GM19099 (cell line): ENCODE data around the gene PRDX5.

Experiments
- POLR2A ChIP-seq: IDR thresholded peaks from 3 replicates; pipeline ENCODE4 v1.6.1; 2011; ENCODE audit warnings: low read depth; ENCODE audit not compliant: insufficient read length; ENCODE audit errors: extremely low read depth

Gene PRDX5

DNA sequence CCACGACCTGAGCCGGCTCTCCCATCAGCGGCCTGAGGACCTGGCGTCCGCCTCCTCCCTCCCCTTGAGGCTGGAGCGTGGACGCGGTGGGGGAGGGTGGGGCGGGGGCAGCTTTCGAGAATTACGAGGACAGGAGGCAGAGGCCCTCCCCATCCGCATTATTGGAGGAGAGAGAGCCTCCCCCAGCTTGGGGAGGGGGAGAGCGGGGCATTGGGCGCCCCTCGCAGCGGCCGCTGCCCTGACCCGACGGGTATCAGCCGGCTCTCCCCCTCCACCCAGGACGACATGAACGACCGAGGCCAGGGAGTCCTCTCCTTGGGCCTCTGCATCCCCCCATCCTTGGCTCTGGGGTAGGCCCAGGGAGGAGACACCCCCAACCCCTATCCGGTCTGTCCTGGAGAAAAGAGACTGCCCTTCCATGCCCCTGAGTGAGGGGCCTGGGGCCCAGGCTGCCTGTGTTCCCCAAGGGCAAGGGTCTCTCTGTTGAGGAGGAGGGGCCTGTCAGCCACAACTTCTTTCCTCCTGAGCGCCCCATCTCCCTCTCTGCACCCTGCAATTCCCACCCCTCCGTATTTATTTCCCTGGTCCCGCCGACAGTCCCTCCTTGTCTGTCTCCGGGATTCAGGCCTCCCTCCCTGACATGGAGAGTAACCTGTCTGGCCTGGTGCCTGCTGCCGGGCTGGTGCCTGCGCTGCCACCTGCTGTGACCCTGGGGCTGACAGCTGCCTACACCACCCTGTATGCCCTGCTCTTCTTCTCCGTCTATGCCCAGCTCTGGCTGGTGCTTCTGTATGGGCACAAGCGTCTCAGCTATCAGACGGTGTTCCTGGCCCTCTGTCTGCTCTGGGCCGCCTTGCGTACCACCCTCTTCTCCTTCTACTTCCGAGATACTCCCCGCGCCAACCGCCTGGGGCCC lies 31.8 kb upstream of the PRDX5 start:
- TF ChIP-seq POLR2A: no peak

GRCh38 chr11:64286801-64287159 lies 31.1 kb upstream of the PRDX5 start:
- no peak for TF ChIP-seq POLR2A

DNA sequence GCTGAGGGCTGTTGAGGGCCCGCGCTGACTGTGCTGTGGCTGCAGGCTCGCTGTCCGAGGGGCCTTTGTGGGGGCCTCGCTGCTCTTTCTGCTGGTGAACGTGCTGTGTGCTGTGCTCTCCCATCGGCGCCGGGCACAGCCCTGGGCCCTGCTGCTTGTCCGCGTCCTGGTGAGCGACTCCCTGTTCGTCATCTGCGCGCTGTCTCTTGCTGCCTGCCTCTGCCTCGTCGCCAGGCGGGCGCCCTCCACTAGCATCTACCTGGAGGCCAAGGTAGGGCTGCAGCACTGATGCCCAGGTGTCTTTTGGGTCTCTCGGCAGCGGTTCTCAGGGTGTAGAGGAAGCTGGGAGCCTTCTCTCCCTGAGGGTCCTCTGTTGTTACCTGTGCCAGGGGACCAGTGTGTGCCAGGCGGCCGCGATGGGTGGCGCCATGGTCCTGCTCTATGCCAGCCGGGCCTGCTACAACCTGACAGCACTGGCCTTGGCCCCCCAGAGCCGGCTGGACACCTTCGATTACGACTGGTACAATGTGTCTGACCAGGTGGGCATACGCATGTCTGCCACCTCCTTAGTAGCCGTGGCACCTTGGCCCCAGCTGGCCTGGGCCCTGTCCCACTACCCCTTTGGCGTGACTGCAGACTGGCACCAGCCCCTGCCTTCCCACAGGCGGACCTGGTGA lies 30.1 kb upstream of the PRDX5 start:
- TF ChIP-seq POLR2A: no peak

- no peak for TF ChIP-seq POLR2A
Observed at GRCh38 chr11:64288353-64288750, 29.6 kb upstream of the PRDX5 start.

GRCh38 chr11:64289002-64289564 lies 28.8 kb upstream of the PRDX5 start:
- no peak for TF ChIP-seq POLR2A

DNA sequence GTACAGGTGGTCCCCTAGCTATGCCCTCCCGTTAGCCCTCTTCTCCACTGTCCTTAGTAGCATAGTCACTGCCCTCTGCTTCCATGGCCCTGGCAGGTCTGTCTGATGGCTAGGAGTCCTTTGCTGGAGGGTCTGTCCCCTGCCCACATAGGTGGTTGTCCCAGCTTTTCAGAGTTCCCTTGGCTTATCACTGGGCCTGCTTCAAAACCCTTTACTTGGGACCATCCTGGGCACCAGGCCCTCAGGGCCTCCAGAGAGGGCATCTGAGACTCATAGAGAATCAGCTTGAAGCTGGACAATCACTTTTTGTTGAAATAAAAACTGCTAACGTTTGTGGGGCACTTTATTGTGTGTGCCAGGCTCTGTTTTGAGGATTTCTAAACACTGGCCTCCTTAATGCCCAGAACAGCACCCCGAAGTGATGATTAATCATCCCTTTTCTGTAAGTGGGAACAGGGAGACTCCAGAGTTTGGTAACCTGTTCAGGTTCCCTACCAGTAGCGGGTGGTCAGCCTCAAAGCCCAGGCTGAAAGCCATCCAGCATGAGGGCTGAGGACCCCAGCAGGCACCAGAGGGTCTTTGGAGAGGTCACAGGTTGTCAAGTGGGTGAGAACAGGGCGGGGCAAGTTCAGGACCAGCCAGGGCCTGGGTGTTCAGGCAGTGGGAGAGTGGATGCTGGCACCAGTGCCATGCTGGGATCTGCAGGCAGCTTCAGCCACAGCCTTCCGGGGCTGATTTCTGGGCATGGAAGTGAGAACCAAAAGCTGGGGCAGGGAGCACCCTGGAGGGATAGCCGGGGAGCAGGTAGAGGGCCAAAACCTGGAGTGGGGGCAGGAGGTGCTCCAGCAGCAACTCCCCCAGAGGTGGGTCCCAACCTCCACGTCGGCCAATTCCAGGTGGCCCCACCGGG lies 27.3 kb upstream of the PRDX5 start:
- no peak for TF ChIP-seq POLR2A

DNA sequence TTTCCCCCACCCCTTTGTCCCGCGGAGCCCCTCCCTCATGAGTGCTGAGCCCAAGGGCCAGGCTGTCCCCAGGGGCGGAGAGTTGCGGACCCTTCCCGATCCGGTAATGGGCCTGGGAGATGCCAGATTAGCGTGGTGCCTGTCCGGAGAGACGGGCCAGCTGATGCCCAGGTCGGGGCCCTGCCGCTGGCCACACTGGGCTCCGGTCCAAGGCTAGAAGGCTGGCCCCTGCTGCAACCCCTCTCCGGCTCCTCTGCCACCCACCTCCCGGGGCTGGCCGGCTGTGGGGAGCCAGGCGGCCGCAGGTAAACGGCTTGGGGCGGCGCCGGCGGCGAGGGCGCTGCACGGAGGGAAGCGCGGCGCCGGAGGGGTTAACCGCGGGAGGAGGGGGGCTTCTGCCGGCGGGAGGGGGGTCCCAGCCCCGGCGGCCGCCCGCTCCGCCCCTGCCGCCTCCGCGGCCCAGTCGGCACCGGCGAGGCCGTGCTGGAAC lies 26.6 kb upstream of the PRDX5 start, which contains the start of gene KCNK4:
KCNK4 (plus strand) TSS at position 41 of the 490 bp plus-strand sequence. CDS start 1,717 bp downstream, outside the sequence.
- no peak for TF ChIP-seq POLR2A

GRCh38 chr11:64291752-64292459 lies 26.0 kb upstream of the PRDX5 start:
- no peak for TF ChIP-seq POLR2A

DNA sequence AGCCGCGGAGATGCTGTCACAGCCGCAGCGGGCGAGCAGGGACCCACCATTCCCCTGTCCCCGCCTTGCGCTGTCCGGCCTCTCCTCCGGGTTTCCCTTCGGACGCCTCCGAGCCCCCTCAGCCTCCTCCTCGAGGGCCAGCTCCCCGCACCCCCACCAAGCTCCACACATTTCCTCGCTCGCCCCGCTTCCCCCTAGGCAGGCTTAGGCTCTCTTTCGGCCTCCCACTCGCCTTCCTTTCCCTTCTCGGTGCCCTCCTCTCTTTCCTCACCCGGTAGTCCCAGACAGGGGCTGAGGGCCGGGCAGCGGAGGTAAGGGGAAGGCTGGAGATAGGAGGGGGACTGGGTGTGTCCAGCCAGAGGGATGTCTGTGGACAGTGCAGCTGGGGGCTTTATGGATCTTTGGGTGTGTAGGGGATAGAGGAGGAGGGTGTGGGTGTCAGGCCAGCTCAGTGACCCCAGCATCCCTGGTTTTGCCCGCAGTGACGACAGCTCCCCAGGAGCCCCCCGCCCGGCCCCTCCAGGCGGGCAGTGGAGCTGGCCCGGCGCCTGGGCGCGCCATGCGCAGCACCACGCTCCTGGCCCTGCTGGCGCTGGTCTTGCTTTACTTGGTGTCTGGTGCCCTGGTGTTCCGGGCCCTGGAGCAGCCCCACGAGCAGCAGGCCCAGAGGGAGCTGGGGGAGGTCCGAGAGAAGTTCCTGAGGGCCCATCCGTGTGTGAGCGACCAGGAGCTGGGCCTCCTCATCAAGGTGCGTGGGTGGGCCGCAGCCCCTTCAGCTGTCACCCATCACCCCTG lies 25.3 kb upstream of the PRDX5 start:
- no peak for TF ChIP-seq POLR2A

GRCh38 chr11:64294774-64295173 lies 23.1 kb upstream of the PRDX5 start:
- no peak for TF ChIP-seq POLR2A

- no peak for TF ChIP-seq POLR2A
Observed at GRCh38 chr11:64295760-64296159, 22.2 kb upstream of the PRDX5 start.

- no peak for TF ChIP-seq POLR2A
Observed at GRCh38 chr11:64296236-64296635, 21.7 kb upstream of the PRDX5 start.
